ENCODE measurements around the gene RHOXF2.

RHOXF2 gene

DNA sequence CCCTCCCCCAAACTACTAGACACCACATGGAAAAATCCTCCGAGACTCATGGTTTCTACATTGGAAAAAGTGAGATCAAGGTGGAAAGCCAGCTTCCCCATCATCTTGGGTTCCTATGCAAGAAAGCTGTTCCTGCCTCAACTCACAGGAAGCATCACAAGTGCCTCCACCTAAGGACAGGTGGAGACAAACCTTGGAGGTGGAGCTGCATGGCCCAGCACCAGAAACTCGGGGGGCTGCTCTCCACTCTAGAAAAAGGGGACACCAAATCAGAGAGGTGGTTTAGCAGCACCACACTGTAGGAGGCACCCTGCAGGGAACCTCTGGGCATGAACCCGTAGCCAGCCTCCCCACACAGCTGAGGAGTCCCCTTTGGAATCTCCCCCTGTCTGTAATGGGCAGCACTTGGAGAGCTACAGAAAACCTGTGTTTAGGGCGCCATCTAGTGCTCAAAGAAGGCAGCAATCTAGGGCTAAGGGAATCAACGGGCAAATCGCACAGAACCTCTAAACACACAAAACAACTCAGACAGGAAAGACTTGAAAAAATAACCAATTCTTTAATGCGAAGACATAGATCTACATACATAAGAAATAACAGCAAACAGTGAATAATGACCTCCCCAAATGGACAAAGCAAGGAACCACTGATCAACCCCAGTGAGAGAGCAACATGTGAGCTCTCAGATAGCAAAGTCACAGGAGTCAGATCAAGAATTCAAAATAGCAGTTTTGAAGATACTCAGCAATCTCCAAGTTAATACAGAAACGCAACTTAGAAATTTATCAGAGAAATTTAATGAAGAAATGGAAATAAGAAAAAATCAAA is 55.2 kb downstream of the RHOXF2 start:
- Histone ChIP-seq H3K18ac (ENCODE audit: low read length) (no peak overlapping the region), H3K4me2 (ENCODE audit: low read length) (no peak overlapping the region), H4K8ac (ENCODE audit: low read depth, low read length) (no peak overlapping the region), H2BK12ac (ENCODE audit: low read length) (no peak overlapping the region), H3K79me2 (ENCODE audit: control insufficient read depth, insufficient read depth, low read length, poor library complexity) (no peaks in the 10 kb centered on the region), H2AFZ (ENCODE audit: insufficient read depth, low read length, poor library complexity) (no peak overlapping the region), H4K91ac (ENCODE audit: low read depth, low read length) (no peak overlapping the region), H3K23ac (ENCODE audit: low read length) (no peak overlapping the region), H3K27ac (ENCODE audit: low read depth, low read length) (no peak overlapping the region), H4K12ac (ENCODE audit: low read depth, low read length) (no peak overlapping the region), H2AK5ac (ENCODE audit: low read length) (no peak overlapping the region), H3K4me1 (ENCODE audit: control insufficient read depth in 1 of 2, insufficient read depth in 2 of 2, low read length in 2 of 2) (no peaks in the 10 kb centered on the region), H3K4ac (ENCODE audit: low read depth, low read length) (no peak overlapping the region), H3K27me3 (ENCODE audit: insufficient read depth, low read length) (no peaks in the 10 kb centered on the region), H2BK120ac (ENCODE audit: insufficient read depth, low read length, poor library complexity) (no peak overlapping the region), H2BK5ac (ENCODE audit: low read depth, low read length, poor library complexity) (no peak overlapping the region), H3K9me3 (ENCODE audit: insufficient read depth, low read depth, low read length) (no peaks in the 10 kb centered on the region), H3K9ac (ENCODE audit: low read length) (no peak overlapping the region), H3K4me3 (ENCODE audit: low read depth, low read length) (no peak overlapping the region), H3K79me1 (ENCODE audit: low read length) (no peaks in the 10 kb centered on the region), H3K14ac (ENCODE audit: low read length) (no peak overlapping the region), H3K36me3 (ENCODE audit: control insufficient read depth in 1 of 2, insufficient read depth in 2 of 2, low read length in 2 of 2) (no peaks in the 10 kb centered on the region)
- peak; percentile 12 to 77 for DNase-seq
- WGBS (ENCODE audit: extremely low coverage, insufficient coverage, insufficient read length): no CpG with 5 or more reads among the region's 8 CpGs
